Activated CD4-positive, alpha-beta T cell treated with anti-CD3 and anti-CD28 coated beads, Interleukin-2, amount 10 ng/mL, durations not matched to agents 24 days and 14 days (primary cell): Measurements from ENCODE around the gene SND1. TPM values are rescaled to one million over a fixed set of nuclear protein-coding genes. Genes with fewer than 3 reads are reported as not detected.

Experiments
- DNase-seq: peaks from one replicate; pipeline ENCODE4 v3.0.0; 2022
- H3K27ac Mint-ChIP-seq: one replicate; pipeline ENCODE4 v1.8.0; 2022; ENCODE audit warnings: mild to moderate bottlenecking, mixed read lengths
- H3K27me3 Mint-ChIP-seq: one replicate; pipeline ENCODE4 v1.8.0; 2022; ENCODE audit warnings: mixed read lengths
- H3K36me3 Mint-ChIP-seq: one replicate; pipeline ENCODE4 v1.8.0; 2022; ENCODE audit warnings: low read depth, mild to moderate bottlenecking, mixed read lengths
- H3K4me1 Mint-ChIP-seq: one replicate; pipeline ENCODE4 v1.8.0; 2021; ENCODE audit warnings: mixed read lengths
- H3K4me3 Mint-ChIP-seq: one replicate; pipeline ENCODE4 v1.8.0; 2022; ENCODE audit warnings: mild to moderate bottlenecking, moderate library complexity, mixed read lengths
- H3K9me3 Mint-ChIP-seq: one replicate; pipeline ENCODE4 v1.8.0; 2021; ENCODE audit warnings: mixed read lengths
- intact Hi-C: fragments of 100-400 bp; cut with micrococcal nuclease; formaldehyde crosslinking; loops from one replicate; pipeline ENCODE4 v1.15.1; 2023
- total RNA-seq: library from RNA; stranded (reverse); gene quantifications from 2 replicates; pipeline ENCODE4 v1.2.3, GENCODE V29; 2022

SND1 gene
- total RNA-seq, 1 donor from 2014 or later = 295 TPM

DNA sequence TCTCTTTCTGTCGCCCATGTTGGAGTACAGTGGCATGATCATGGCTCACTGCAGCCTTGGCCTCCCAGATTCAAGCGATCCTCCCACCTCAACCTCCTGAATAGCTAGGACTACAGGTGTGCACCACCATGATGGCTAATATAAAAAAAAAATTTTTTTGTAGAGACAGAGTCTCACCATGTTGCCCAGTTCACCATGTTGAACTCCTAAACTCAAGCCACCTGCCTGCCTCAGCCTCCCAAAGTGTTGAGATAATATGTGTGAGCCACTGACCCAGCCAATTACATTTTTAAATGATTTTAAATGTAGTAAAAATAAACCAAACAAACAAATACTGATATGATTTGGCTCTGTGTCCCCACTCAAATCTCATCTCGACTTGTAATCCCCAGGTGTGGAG lies 487.4 kb downstream of the SND1 start:
- H3K27me3 Mint-ChIP-seq = peaks cover 57% of the 10 kb centered on the region
- peaks cover 13% of the 10 kb centered on the region for H3K4me1 Mint-ChIP-seq
- H3K27ac Mint-ChIP-seq = no peak overlapping the region
- intact Hi-C loops = loop anchor here (5.0 kb wide), 1 partner anchor 432 kb away; no protein-coding TSS in a partner anchor
- H3K4me3 Mint-ChIP-seq = no peak overlapping the region
- no peaks in the 10 kb centered on the region for H3K9me3 Mint-ChIP-seq
- peaks cover 2% of the 10 kb centered on the region for H3K36me3 Mint-ChIP-seq
- DNase-seq = no peak

DNA sequence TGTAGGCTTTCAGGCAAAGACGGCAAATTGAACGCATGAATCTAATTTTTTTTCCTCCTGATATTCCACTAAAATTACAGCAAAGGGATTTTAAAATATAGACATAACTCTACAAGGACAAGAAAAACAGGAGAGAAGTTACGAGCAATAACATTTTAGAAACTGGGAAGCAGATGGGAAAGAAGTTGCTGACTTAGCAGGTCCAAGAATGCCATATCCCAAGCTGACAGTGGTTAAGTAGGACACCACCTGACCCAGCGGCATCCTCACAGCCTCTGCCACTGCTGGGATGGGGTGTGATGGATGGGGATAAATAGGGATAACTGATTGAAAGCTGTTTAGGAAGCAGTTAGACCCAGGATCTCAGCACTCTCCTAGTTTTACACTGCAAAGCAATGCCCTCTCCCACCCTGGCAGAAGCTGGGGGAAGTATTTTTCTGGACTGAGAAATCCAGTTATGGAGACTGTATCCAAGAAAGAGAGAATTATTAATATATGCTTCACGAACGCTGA lies 489.7 kb downstream of the SND1 start:
- peaks cover 55% of the 10 kb centered on the region for H3K27me3 Mint-ChIP-seq
- H3K4me1 Mint-ChIP-seq = no peaks in the 10 kb centered on the region
- H3K36me3 Mint-ChIP-seq = no peaks in the 10 kb centered on the region
- DNase-seq = no peak
- no peaks in the 10 kb centered on the region for H3K9me3 Mint-ChIP-seq
- no peak overlapping the region for H3K27ac Mint-ChIP-seq
- intact Hi-C loops = no loop called here
- no peak overlapping the region for H3K4me3 Mint-ChIP-seq

Other genes starting within 250 kb of the SND1 start
- gene GCC1, start 66.6 kb upstream of the SND1 start, total RNA-seq = 14.8 and 15.6 TPM in 2 replicates
- gene ARF5, start 63.8 kb upstream of the SND1 start, total RNA-seq = 117 and 120 TPM in 2 replicates
- 0.54 and 1.3 TPM in 2 replicates for gene FSCN3, start 58.5 kb upstream of the SND1 start, total RNA-seq
- gene PAX4, start 34.1 kb upstream of the SND1 start, total RNA-seq = not detected in 2 replicates